GM21619 (cell line): Measurements from ENCODE around the gene ZNF664.

Experiments used
- ATAC-seq: cut with Tn5 transposase; IDR thresholded peaks from one replicate; pipeline ENCODE4 v1.9.1; 2021; ENCODE audit not compliant: unreplicated experiment

Gene ZNF664

DNA sequence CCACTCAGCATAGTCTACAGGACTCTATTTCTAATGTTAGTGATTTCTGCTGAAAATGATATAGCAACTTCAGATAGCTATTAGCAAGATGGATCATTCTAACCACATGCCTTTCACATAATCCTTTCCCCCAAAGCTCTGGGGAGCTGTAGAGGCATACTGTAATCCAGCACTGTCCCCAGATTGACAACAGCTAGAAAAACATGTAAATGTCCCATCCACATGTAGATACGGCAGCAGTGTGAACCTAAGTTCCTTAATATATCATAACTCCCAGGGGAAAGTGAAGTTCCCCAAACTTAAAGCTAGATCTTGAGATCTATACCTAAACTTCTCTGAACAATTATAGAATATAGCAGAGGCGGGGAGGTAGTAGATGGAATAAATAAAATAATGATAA is 14.0 kb downstream of the ZNF664 start:
- no peak for ATAC-seq

DNA sequence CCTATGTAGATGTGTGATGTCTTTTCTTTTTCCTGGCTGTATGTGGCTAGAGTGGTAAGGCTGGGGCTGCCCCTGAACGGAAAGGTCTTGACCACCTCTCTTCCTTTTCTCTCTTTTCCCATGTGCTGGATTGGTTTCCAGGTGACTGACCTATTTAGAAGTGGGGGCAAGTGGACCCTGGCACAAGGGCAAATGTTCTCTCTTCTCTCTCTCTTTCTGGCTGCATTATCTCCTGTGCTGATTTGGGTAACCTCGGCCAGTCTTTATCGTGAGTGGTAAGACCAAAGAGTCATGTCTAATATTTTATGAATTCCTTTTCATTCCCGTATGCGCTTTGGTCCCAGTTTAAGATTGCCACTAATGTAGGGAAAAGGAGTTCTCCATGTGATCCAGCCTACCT is 16.2 kb downstream of the ZNF664 start:
- ATAC-seq, result no peak

DNA sequence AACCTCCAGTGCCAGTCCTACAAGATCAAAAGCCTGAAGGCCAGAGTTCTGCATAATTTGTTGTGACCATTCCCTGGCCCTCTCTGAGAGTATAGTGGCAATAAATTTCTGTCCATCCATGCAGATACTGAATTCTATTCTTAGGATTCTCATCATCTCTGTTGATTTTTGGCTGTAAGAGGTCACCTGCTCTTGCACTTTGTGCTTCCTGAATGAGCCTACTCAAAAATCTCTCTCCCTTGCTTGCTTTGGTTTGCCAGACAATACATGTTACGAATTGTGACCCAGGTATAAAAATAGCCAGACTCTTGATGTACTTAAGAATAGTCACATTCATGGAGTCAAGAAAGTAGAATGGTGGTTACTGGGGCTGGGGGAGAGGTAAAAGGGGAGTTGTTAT is 16.7 kb downstream of the ZNF664 start:
- ATAC-seq, result no peak

DNA sequence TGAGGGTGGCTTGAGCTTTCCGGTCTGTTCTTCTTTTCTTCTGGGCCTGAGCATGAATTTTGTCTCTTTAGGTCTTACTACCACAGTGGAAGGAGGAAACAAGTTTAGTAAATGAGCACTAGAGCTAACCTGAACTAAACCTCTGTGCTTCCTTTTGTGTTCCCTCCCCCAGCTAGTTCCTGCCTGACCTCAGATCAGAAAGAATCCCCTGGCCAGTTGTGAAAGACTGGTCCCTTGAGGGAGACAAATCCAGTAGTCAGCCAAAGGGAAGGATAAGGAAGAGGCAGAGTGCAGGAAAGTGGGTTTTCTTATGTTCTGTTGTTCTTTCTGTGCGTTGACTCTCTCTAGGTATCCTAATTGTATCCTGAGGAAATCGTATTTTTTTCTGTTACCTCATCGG is 17.5 kb downstream of the ZNF664 start:
- ATAC-seq, result no peak

DNA sequence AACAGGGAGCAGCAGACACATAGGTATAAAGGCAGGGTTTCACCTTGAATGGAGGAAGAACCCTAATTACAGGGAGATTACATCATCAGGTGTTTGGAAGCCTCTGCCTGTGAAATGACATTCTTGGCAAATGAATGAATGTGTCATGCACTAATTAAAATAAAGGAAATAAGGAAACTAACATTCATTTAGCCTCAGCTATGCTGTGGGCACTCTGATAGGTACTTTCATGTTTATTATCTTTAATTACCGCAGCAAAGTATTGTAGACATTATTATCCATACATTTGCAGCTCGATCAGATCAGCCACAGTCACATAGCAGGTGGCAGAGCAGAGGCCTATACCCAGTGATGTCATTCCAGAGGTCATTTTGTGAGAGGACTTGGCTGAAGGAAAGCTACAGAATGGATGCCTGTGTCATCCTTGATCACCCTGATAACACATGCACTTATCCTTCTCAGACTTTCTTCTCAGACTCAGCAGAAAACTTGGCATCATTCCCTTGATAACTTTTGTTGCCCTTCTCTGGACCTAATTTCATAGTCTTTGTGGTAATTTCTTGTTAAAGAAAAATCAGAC is 18.4 kb downstream of the ZNF664 start:
- no peak for ATAC-seq

GRCh38 chr12:123992118-123992825 is 19.3 kb downstream of the ZNF664 start:
- ATAC-seq, result no peak

- no peak for ATAC-seq
Measured at GRCh38 chr12:123995023-123995748, 22.2 kb downstream of the ZNF664 start.

- ATAC-seq, result no peak
Measured at GRCh38 chr12:123996581-123996980, 23.6 kb downstream of the ZNF664 start.

DNA sequence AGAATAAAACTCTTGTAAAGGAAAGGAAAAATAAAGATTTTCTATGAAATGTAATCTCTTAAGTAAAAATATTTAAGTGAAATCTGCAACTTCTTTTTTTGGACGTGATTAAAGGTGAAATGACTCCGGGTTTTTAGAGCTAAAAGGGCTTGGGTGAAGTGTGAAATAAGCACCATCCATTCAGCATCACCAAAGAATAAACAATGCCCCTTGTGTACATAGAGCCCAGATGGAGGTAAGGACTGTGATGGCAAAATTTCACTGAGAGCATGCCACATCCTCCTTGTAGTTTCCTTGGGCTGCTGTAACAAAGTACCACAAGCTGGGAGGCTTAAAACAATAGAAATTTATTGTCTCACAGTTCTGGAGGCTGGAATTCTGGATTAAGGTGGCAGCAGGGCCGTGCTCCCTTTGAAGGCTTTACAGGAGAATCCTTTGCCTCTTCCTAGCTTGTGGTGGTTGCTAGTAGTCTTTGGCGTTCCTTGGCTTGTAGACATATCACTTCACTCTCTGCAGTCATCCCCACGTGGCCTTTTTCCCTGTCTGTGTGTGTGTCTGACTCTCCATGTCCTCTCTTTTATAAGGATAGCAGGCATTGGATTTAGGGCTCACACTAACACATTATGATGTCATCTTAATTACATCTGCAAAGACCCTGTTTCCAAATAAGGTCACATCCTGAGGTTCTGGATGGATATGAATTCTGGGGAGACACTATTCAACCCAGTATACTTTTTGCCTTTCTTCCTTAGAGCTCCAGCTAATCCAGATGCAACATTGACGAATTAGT is 24.2 kb downstream of the ZNF664 start:
- ATAC-seq, result no peak

DNA sequence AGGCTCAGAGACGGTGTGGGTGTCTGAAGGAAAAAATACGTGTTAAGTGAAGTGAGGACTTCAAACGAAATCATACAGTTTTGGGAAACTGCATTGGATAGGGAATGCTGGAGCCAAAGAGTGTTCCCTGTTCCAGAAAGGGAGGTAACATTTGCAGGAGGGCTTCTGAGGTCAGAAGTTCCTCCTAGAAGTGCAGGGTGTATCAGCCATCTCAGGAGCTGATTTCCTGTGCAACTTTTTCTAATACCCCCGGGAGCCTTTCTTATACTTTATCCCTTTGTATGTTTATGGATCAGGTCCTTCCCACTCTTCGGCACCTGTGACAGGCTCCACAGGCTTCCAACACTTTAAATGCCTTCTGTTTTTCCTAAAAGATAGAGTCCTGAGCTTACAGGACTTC is 24.9 kb downstream of the ZNF664 start:
- no peak for ATAC-seq

DNA sequence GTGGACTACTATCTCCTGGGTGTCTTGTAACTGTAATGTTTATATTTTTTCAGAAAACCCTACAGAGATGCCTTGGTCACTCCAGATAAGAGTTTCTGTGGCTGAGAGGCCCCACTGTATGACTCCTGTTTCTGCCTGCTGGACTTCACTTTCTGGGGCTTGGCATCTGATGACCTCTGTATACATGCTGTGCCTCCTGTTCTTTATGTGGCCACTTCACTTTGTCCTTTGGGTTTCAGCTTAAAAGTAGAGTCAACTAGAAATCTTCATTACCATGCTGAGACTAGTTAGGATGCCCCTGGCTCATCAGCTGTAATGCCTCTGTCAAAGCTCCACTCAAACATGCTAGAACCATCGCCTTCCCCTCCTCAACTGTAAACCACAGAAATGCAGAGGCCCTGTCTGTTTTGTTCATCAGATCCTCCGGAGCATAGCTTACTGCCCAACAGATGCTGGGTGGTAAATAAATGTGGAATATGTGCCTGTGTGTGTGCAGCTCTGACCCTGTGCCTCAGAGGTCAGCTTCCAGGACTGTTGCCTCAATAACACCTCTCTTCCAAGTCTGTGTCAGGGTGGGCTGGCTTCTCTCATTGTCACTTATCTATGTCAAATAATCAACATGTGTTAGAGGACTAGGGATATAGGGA is 25.5 kb downstream of the ZNF664 start:
- ATAC-seq, result no peak

DNA sequence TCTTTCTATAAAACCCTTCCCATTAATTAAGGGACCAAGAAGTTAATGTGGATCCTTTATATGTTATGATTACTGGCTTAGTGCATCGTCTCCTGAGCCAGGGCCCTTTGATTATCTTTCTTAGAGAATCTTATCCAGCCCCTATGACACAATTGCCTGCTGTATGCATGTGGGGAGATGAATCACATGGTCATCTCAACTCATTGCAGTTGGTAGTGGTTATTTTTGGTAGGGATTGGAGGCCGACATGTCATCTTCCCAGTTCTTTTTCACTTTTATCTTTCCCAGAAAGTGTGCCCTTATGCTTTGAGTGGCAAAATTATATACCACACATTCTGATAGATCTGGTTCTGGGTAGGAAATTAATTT is 26.0 kb downstream of the ZNF664 start:
- ATAC-seq, result no peak

GRCh38 chr12:124000111-124000510 is 27.1 kb downstream of the ZNF664 start:
- no peak for ATAC-seq

DNA sequence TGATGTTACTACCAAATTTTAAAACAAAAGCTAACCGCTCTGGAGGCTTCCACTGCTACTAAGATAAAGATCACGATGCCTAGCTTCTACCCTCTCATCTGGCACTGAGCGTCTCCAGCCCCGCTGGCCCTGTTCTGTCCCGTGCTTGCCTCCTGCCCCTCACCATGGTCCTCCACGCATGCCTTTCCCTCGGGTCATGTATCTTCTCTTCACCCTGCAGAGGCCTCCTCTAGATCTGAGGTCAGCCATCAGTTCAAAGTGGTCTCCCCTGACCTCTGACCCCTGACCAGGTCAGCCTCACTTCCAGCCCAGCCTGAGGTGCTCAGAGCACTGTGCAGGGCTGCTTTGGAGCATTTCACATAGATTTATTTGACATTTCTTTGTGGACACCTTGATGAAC is 28.3 kb downstream of the ZNF664 start:
- no peak for ATAC-seq

GRCh38 chr12:124002021-124002644 is 29.1 kb downstream of the ZNF664 start:
- ATAC-seq, result no peak

- ATAC-seq, result no peak
Measured at GRCh38 chr12:124002654-124003053, 29.6 kb downstream of the ZNF664 start.

GRCh38 chr12:124004233-124004875 is 31.3 kb downstream of the ZNF664 start:
- ATAC-seq, result no peak

DNA sequence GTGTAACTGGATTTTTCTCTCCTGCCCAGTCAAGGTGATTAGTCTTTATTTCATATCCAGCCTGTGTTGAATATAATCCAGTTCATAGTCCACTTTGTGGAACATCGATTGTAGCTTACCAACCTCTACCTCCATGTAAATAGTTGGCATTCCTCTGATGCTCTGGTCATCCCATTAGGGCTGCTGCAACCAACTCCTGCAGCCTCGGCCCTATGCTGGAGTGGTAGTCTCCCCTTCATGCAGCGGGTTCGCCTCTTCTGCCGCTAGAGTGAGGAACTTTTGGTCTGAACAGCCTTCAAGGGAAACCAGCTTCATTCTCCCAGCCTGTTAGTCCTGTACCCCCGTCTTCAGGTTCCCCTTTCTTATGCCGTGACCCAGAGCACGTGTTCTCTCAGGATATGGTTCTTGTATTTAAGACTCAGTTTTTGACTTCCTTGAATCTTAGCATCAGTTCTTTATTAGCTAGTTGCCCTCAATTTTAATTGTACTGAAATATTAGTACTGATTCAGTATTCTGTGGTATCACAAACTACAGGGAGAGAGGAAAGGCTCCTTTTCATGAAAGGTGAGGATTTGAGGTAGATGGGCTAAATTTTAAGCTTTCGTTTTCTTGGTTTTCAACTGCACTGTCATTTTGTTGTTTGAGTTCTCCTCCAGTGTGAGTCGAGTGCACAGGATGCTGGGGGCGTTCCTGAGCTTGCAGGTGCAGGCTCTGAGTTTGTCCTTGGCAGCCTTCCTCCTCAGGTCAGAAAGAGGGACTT is 33.2 kb downstream of the ZNF664 start:
- ATAC-seq, result peak; percentile 54
